IPS DF 4.7 (cell line): ENCODE measurements around the gene STX7.

ENCODE experiments used
- DNase-seq: peaks from one replicate; pipeline ENCODE4 v3.0.0-alpha.2; 2013; ENCODE audit warnings: low spot score; ENCODE audit errors: extremely low read depth

The STX7 gene

DNA sequence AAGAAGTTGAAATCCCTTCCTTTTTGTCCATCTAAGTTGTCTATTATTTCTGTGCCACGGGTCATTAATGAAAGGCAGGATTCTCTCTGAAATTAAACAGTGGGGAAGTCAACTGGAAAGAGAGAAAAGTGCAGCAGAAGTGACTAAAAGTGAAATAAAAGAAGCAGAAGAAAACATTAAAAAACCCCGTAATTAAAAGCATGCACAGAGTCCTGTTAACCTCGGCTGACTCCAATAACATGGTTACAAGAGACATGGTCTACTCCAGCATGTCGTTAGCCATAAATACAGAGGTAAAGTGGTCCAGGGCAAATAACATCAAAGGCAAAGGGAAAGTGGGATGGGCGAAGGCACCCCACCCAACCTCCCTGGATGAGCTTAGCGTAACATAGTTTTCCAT lies 98.6 kb downstream of the STX7 start:
- no peak for DNase-seq

DNA sequence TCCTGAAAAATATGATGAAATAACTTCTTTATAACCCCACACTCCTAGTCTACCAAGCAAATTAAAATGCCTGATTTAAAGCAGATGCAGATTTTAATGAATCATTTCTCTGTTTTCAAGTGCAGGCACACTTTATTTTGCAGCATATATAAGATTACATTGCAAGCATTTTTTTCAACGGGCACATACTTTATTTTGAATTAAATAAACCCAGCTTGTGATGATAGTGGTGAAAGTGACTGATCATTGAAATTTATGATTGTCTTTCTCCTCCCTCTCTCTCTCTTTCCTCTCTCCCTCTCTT lies 99.5 kb downstream of the STX7 start:
- no peak for DNase-seq

DNA sequence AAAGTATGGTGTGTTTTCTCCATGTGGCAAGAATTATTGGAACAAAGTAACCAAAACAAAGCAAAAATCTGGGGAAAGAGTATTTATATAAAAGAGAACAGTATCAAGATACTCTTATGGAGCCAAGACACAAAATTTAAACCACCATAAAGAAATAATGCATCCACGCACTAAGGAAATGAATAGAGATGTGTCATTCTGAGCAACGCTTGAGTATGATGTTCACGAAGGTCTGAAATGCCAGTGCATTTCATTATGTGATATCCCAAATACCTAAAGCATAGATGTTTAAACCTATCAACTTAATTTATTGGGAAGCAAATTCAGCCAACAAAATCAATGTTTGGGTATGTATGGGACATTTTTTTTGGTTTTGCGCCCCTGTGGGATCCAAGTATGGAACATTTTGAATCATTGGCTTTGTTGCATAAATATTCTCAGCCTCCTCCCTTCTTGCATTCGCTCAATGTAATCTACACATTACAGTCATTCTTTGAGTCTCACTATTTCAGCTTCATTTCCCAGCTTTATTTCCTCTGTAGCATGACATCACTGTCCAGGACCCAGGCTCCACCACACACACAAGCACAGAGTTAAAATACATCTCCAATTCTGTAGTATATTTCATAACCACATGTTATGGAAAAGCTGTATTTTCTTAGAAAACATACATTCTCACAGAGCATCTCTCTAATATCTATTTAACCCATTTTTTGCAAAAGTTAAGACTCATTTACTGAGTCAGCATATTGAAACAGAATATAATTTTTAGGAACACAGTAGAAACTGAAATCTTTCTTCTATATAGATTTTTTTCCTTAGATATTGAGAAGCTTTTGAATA lies 100.0 kb downstream of the STX7 start:
- DNase-seq: no peak

DNA sequence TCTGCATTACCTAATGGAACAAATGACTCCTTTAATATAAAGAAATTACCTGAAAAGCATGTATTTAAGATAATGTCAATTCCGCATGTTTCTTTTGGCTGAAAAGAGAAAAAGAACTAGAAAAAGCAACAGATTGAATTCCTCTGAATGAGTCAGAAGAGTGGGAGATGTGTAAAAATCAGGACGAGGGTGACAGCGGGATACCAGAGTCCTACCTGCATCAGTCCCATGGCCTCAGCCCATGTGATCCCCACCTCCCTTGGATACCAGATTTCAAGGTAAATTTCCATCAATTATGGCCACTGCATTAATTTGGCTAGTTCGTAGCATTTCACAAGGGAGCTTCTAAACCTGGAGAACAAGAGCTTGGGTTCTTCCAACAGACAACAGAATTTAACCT lies 101.6 kb downstream of the STX7 start:
- no peak for DNase-seq

GRCh38 chr6:132410830-132411229 lies 102.1 kb downstream of the STX7 start:
- no peak for DNase-seq

- DNase-seq: no peak
Measured at GRCh38 chr6:132405143-132405915, 107.6 kb downstream of the STX7 start.

GRCh38 chr6:132404736-132405135 lies 108.2 kb downstream of the STX7 start:
- no peak for DNase-seq

GRCh38 chr6:132404330-132404729 lies 108.6 kb downstream of the STX7 start:
- no peak for DNase-seq

GRCh38 chr6:132401618-132402285 lies 111.2 kb downstream of the STX7 start:
- DNase-seq: no peak

DNA sequence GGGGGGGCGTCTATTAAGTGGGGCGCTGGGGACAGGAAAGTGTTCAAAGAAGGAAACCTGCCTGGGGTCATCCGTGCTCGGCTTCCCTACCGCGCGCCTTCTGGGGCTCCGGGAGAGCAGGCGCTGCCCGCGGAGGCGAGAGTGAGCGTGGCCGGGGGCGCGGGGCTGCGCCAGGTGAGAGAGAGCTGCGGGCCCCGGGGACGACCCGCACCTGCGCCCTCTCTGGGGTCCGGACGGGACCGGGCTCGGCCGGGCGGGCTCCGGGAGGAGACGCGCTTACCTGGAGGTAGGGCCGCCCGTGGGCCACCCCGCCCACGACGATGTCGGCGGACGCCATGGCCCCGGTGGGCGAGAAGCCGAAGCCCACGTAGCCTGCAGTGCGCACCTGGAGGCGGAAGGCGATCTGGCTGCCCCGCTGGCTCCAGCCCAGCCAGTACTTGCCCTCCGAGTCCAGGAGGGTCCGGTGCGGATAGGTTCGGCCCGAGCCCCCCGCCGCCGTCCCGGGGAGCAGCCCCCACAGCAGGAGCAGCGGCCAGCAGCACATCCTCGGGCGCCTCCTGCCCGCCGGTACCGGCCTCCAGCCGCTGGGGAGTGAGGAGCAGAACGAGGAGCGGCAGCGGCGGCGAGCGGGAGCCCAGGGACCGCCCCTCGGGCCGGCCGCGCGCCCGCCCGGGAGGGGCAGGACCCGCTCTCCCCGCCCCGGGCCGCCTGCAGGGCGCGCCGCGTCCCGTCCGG lies 111.9 kb downstream of the STX7 start, which contains the start of gene MOXD1:
MOXD1 (minus strand) TSS at position 593 of the 735 bp plus-strand sequence; CDS start at position 544, 49 bp downstream.
- DNase-seq: no peak

GRCh38 chr6:132400555-132400882 lies 112.4 kb downstream of the STX7 start:
- DNase-seq: no peak

- no peak for DNase-seq
Measured at GRCh38 chr6:132399376-132400074, 113.4 kb downstream of the STX7 start.
